ENCODE data around the gene RASGRP4. TPM values are rescaled to one million over a fixed set of nuclear protein-coding genes. Genes with fewer than 3 reads are reported as not detected.
A peak's percentile ranks its signal among the peaks of the same experiment; 100 is the strongest.
"Not testable (repeated sequence)": the region's sequence is repeated elsewhere in the genome, so short reads cannot be mapped to it uniquely, and the experiment has no call there.

RASGRP4 gene
- total RNA-seq, 2 donors from 2014 or later: 0.09 TPM; not detected in 1

- H3K9me3 ChIP-seq (ENCODE audit: control insufficient read depth, low read length): peaks cover 7% of the 10 kb centered on the region
- no peak overlapping the region for H3K9ac ChIP-seq (ENCODE audit: extremely low read depth, low read length, poor library complexity, severe bottlenecking)
- no peaks in the 10 kb centered on the region for H3K36me3 ChIP-seq (ENCODE audit: control insufficient read depth, insufficient read depth, low read length)
- WGBS, 2 experiments (ENCODE audit: insufficient coverage in 1 of 2, insufficient read length in 1 of 2): 89 to 91% methylated on average over 12 of the region's 12 CpGs
- H3K9me3 Mint-ChIP-seq: peaks cover 18% of the 10 kb centered on the region
- H3K4me3 Mint-ChIP-seq: no peak overlapping the region
- no peak overlapping the region for H3K27ac ChIP-seq (ENCODE audit: low read depth, low read length)
- no peak overlapping the region for H3K4me3 ChIP-seq (ENCODE audit: low read length)
- H3K27me3 ChIP-seq (ENCODE audit: control insufficient read depth, insufficient read depth, low read length, poor library complexity, severe bottlenecking): peaks cover 14% of the 10 kb centered on the region
- no peaks in the 10 kb centered on the region for H3K36me3 Mint-ChIP-seq (ENCODE audit: low read depth)
- no peak overlapping the region for H3K27ac Mint-ChIP-seq
- H3K4me1 Mint-ChIP-seq: no peaks in the 10 kb centered on the region
- TF ChIP-seq CTCF (conservative IDR thresholded peaks at IDR 0.05): no peak
- no peak for DNase-seq
- H3K4me1 ChIP-seq (ENCODE audit: control insufficient read depth, insufficient read depth, low read length): no peaks in the 10 kb centered on the region
- H3K27me3 Mint-ChIP-seq (ENCODE audit: insufficient read depth): peaks cover 40% of the 10 kb centered on the region
These were observed 59.0 kb downstream of the RASGRP4 start for GRCh38 chr19:38367041-38367440.

GRCh38 chr19:38362946-38363688 is 62.9 kb downstream of the RASGRP4 start:
- peaks cover 52% of the 10 kb centered on the region for H3K27me3 Mint-ChIP-seq (ENCODE audit: insufficient read depth)
- H3K27ac ChIP-seq (ENCODE audit: low read depth, low read length); H3K9ac ChIP-seq (ENCODE audit: extremely low read depth, low read length, poor library complexity, severe bottlenecking); DNase-seq; H3K4me1 Mint-ChIP-seq; H3K9me3 ChIP-seq (ENCODE audit: control insufficient read depth, low read length); H3K4me1 ChIP-seq (ENCODE audit: control insufficient read depth, insufficient read depth, low read length); H3K36me3 ChIP-seq (ENCODE audit: control insufficient read depth, insufficient read depth, low read length); H3K27ac Mint-ChIP-seq; H3K36me3 Mint-ChIP-seq (ENCODE audit: low read depth): not testable (repeated sequence)
- Histone ChIP-seq H3K4me3 (ENCODE audit: low read length) (peak overlapping the region; percentile 84), H3K27me3 (ENCODE audit: control insufficient read depth, insufficient read depth, low read length, poor library complexity, severe bottlenecking) (peaks cover 35% of the 10 kb centered on the region)
- 78 to 83% methylated on average over 11 to 13 of the region's 16 CpGs for WGBS, 2 experiments (ENCODE audit: insufficient coverage in 1 of 2, insufficient read length in 1 of 2)
- peaks cover 18% of the 10 kb centered on the region for H3K9me3 Mint-ChIP-seq
- peak overlapping the region; percentile 73 for H3K4me3 Mint-ChIP-seq

GRCh38 chr19:38362076-38362945 is 63.7 kb downstream of the RASGRP4 start:
- Mint-ChIP-seq H3K27ac (peak overlapping the region; percentile 90), H3K36me3 (ENCODE audit: low read depth) (no peaks in the 10 kb centered on the region), H3K9me3 (peaks cover 18% of the 10 kb centered on the region), H3K27me3 (ENCODE audit: insufficient read depth) (peaks cover 57% of the 10 kb centered on the region), H3K4me1 (peaks cover 4% of the 10 kb centered on the region), H3K4me3 (peak overlapping the region; percentile 73)
- Histone ChIP-seq H3K9me3 (ENCODE audit: control insufficient read depth, low read length) (peaks cover 7% of the 10 kb centered on the region), H3K9ac (ENCODE audit: extremely low read depth, low read length, poor library complexity, severe bottlenecking) (peak overlapping the region; percentile 13), H3K36me3 (ENCODE audit: control insufficient read depth, insufficient read depth, low read length) (no peaks in the 10 kb centered on the region), H3K4me3 (ENCODE audit: low read length) (peak overlapping the region; percentile 84), H3K4me1 (ENCODE audit: control insufficient read depth, insufficient read depth, low read length) (no peaks in the 10 kb centered on the region), H3K27ac (ENCODE audit: low read depth, low read length) (no peak overlapping the region), H3K27me3 (ENCODE audit: control insufficient read depth, insufficient read depth, low read length, poor library complexity, severe bottlenecking) (peaks cover 39% of the 10 kb centered on the region)
- 2 to 7% methylated on average over 25 to 68 of the region's 68 CpGs for WGBS, 2 experiments (ENCODE audit: insufficient coverage in 1 of 2, insufficient read length in 1 of 2)
- TF ChIP-seq CTCF (conservative IDR thresholded peaks at IDR 0.05): no peak
- peak; percentile 98 for DNase-seq
